GM21390 (cell line): ENCODE measurements around the gene TTC16.

Experiments used
- ATAC-seq: cut with Tn5 transposase; IDR thresholded peaks from one replicate; pipeline ENCODE4 v1.9.1; 2021; ENCODE audit not compliant: unreplicated experiment

TTC16 gene

GRCh38 chr9:127720865-127721227, 5.0 kb downstream of the TTC16 start:
- ATAC-seq: no peak

GRCh38 chr9:127721391-127721821, 5.5 kb downstream of the TTC16 start:
- no peak for ATAC-seq

GRCh38 chr9:127722055-127722745, 6.3 kb downstream of the TTC16 start:
- ATAC-seq: no peak

GRCh38 chr9:127723013-127723412, 7.1 kb downstream of the TTC16 start:
- ATAC-seq: no peak

GRCh38 chr9:127723444-127723843, 7.6 kb downstream of the TTC16 start:
- ATAC-seq: no peak

- ATAC-seq: no peak
Observed at GRCh38 chr9:127724012-127724411, 8.1 kb downstream of the TTC16 start.

GRCh38 chr9:127726871-127727270, 11.0 kb downstream of the TTC16 start:
- ATAC-seq: no peak

GRCh38 chr9:127728808-127729207, 12.9 kb downstream of the TTC16 start:
- no peak for ATAC-seq

GRCh38 chr9:127729522-127730256, 13.8 kb downstream of the TTC16 start:
- ATAC-seq: no peak

- ATAC-seq: no peak
Observed at GRCh38 chr9:127730262-127730661, 14.4 kb downstream of the TTC16 start.

GRCh38 chr9:127730799-127731410, 15.0 kb downstream of the TTC16 start:
- no peak for ATAC-seq

GRCh38 chr9:127731938-127732337, 16.1 kb downstream of the TTC16 start:
- ATAC-seq: no peak

GRCh38 chr9:127732444-127732843, 16.6 kb downstream of the TTC16 start:
- no peak for ATAC-seq

GRCh38 chr9:127733614-127734013, 17.7 kb downstream of the TTC16 start:
- no peak for ATAC-seq

GRCh38 chr9:127734247-127734746, 18.4 kb downstream of the TTC16 start:
- ATAC-seq: no peak

- peak; percentile 79 for ATAC-seq
Observed at GRCh38 chr9:127734747-127735529, 19.1 kb downstream of the TTC16 start, which contains the start of gene TOR2A. TSS of gene TOR2A (minus strand) at chr9:127735294. CDS start at chr9:127735270, 24 bp downstream.

GRCh38 chr9:127735530-127736185, 19.8 kb downstream of the TTC16 start:
- ATAC-seq: peak; percentile 3

GRCh38 chr9:127738666-127739065, 22.8 kb downstream of the TTC16 start:
- no peak for ATAC-seq

GRCh38 chr9:127739614-127740330, 23.9 kb downstream of the TTC16 start:
- no peak for ATAC-seq
